22Rv1 (cell line): ENCODE results near the gene CDH22.

Experiments
- ZFX ChIP-seq: fragments of 450-650 bp; IDR thresholded peaks from 2 replicates; pipeline ENCODE4 v1.6.1; 2017; ENCODE audit warnings: antibody characterized with exemption, borderline replicate concordance
- TF ChIP-seq, protein P1 (sequence below): fragments of 450-650 bp; IDR thresholded peaks from 2 replicates; pipeline ENCODE4 v1.5.1; 2017; ENCODE audit warnings: mild to moderate bottlenecking

DNA sequence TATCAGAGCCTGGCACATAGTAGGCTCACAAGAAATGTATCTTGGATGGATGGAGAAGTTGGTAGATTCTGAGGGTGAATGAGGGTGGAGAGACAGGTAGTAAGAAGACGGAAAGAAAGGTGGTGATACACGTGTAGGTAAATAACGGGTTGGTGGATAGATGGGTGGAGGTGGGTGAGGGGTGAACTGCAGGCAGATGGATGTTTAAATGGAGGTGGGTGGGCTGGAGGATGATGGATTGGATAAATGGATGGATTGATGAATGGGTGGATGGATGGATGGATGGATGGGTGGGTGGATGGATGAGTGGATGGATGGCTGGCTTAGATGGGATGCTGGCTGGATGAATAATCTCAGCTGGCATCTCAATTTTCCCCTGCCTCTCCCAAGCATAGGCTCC lies 9.9 kb downstream of the CDH22 start:
- TF ChIP-seq, protein P1, sequence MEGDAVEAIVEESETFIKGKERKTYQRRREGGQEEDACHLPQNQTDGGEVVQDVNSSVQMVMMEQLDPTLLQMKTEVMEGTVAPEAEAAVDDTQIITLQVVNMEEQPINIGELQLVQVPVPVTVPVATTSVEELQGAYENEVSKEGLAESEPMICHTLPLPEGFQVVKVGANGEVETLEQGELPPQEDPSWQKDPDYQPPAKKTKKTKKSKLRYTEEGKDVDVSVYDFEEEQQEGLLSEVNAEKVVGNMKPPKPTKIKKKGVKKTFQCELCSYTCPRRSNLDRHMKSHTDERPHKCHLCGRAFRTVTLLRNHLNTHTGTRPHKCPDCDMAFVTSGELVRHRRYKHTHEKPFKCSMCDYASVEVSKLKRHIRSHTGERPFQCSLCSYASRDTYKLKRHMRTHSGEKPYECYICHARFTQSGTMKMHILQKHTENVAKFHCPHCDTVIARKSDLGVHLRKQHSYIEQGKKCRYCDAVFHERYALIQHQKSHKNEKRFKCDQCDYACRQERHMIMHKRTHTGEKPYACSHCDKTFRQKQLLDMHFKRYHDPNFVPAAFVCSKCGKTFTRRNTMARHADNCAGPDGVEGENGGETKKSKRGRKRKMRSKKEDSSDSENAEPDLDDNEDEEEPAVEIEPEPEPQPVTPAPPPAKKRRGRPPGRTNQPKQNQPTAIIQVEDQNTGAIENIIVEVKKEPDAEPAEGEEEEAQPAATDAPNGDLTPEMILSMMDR = no peak
- TF ChIP-seq ZFX = no peak
